NCI-H446 (cell line): ENCODE data around the gene TMEM255B.

Source experiments
- DNase-seq, 2 experiments: peaks; one replicate each; lab custom pipeline; 2025; lab: John Stamatoyannopoulos, UW

Gene TMEM255B

GRCh38 chr13:113804017-113804702 lies 45.1 kb downstream of the TMEM255B start:
- DNase-seq: no peak

GRCh38 chr13:113804703-113805430 lies 45.8 kb downstream of the TMEM255B start:
- DNase-seq: no peak

- DNase-seq: no peak
Observed at GRCh38 chr13:113805431-113806103, 46.5 kb downstream of the TMEM255B start.

- no peak for DNase-seq
Observed at GRCh38 chr13:113806104-113806471, 47.1 kb downstream of the TMEM255B start.

GRCh38 chr13:113806526-113806925 lies 47.5 kb downstream of the TMEM255B start:
- no peak for DNase-seq

GRCh38 chr13:113808058-113808834 lies 49.2 kb downstream of the TMEM255B start:
- DNase-seq: no peak

GRCh38 chr13:113809934-113810333 lies 50.9 kb downstream of the TMEM255B start:
- no peak for DNase-seq

- DNase-seq: no peak
Observed at GRCh38 chr13:113810640-113811039, 51.6 kb downstream of the TMEM255B start.

- DNase-seq: no peak
Observed at GRCh38 chr13:113811081-113811928, 52.3 kb downstream of the TMEM255B start.

- DNase-seq: no peak
Observed at GRCh38 chr13:113812178-113813040, 53.4 kb downstream of the TMEM255B start.

- no peak for DNase-seq
Observed at GRCh38 chr13:113813070-113813748, 54.2 kb downstream of the TMEM255B start.

GRCh38 chr13:113813749-113814434 lies 54.9 kb downstream of the TMEM255B start:
- no peak for DNase-seq

GRCh38 chr13:113814435-113814821 lies 55.4 kb downstream of the TMEM255B start:
- DNase-seq: no peak

- DNase-seq: no peak
Observed at GRCh38 chr13:113815151-113816058, 56.4 kb downstream of the TMEM255B start.

GRCh38 chr13:113816254-113816929 lies 57.4 kb downstream of the TMEM255B start:
- DNase-seq: no peak

- peak; percentile 9 to 38 for DNase-seq
Observed at GRCh38 chr13:113816946-113817859, 58.2 kb downstream of the TMEM255B start.
